Calu3 (cell line): ENCODE measurements around the gene CALY. TPM values are rescaled to one million over a fixed set of nuclear protein-coding genes. Genes with fewer than 3 reads are reported as not detected.

Source experiments
- BruUV-seq: library from RNA; stranded (reverse); fragments of 400-500 nt; replicated peaks from 2 replicates; lab custom pipeline; 2021; lab: Mats Ljungman, UMichigan
- CTCF ChIA-PET: fragments of 300-600 bp; sonication (Branson Sonifier 250); formaldehyde crosslinking; loops from one replicate; lab custom pipeline; 2022; ENCODE audit warnings: antibody characterized with exemption; lab: Charles Lee
- DNase-seq: peaks from one replicate; pipeline ENCODE4 v3.0.0; 2022
- H3K27ac Mint-ChIP-seq: one replicate; pipeline ENCODE4 v1.8.0; 2022; ENCODE audit warnings: mixed read lengths; ENCODE audit not compliant: unreplicated experiment
- H3K27me3 Mint-ChIP-seq: one replicate; pipeline ENCODE4 v1.8.0; 2022; ENCODE audit warnings: mixed read lengths; ENCODE audit not compliant: unreplicated experiment
- H3K36me3 Mint-ChIP-seq: one replicate; pipeline ENCODE4 v1.8.0; 2022; ENCODE audit warnings: mild to moderate bottlenecking, moderate library complexity, mixed read lengths; ENCODE audit not compliant: insufficient read depth, unreplicated experiment
- H3K4me1 Mint-ChIP-seq: one replicate; pipeline ENCODE4 v1.8.0; 2022; ENCODE audit warnings: mild to moderate bottlenecking, low read depth, mixed read lengths; ENCODE audit not compliant: unreplicated experiment
- H3K4me3 Mint-ChIP-seq: one replicate; pipeline ENCODE4 v1.8.0; 2022; ENCODE audit warnings: mild to moderate bottlenecking, low read depth, moderate library complexity, mixed read lengths; ENCODE audit not compliant: unreplicated experiment
- H3K9me3 Mint-ChIP-seq: one replicate; pipeline ENCODE4 v1.8.0; 2022; ENCODE audit warnings: low read depth, mixed read lengths; ENCODE audit not compliant: unreplicated experiment
- intact Hi-C: fragments of 100-400 bp; cut with micrococcal nuclease; formaldehyde crosslinking; loops from one replicate; pipeline ENCODE4 v1.10.0; 2022; ENCODE audit not compliant: unreplicated experiment
- total RNA-seq: library from RNA; stranded (reverse); gene quantifications from 2 replicates; pipeline ENCODE4 v1.2.3, GENCODE V29; 2022
- TF ChIP-seq, protein P1 (sequence below): fragments of 200-600 bp; IDR thresholded peaks from one replicate; pipeline ENCODE4 v1.8.0; 2022; ENCODE audit warnings: antibody characterized with exemption; ENCODE audit not compliant: unreplicated experiment

The CALY gene
- total RNA-seq, 1 experiment from 2014 or later = not detected

DNA sequence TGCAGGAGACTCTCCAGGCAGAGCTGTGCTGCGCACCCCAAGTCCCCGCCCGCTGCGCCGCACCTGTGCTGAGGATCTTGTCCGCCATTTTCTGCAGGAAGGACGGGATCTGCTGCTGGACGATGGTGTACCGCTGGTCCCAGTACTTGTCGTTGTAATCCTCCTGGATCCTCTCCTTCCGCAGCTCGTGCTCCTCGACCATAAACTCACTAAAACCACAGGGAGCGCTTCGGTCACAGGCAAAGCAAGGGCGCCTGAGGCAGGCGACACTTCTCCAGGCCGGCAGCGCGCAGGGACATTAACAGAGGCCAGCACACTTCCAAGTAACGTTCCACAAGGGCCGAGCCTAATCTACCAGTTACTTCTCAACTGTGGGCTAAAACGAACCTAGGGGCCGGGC lies 46.9 kb downstream of the CALY start:
- BruUV-seq = no TSS peak
- CTCF ChIA-PET = no interaction called here
- intact Hi-C loops = no loop called here
- TF ChIP-seq, protein P1, sequence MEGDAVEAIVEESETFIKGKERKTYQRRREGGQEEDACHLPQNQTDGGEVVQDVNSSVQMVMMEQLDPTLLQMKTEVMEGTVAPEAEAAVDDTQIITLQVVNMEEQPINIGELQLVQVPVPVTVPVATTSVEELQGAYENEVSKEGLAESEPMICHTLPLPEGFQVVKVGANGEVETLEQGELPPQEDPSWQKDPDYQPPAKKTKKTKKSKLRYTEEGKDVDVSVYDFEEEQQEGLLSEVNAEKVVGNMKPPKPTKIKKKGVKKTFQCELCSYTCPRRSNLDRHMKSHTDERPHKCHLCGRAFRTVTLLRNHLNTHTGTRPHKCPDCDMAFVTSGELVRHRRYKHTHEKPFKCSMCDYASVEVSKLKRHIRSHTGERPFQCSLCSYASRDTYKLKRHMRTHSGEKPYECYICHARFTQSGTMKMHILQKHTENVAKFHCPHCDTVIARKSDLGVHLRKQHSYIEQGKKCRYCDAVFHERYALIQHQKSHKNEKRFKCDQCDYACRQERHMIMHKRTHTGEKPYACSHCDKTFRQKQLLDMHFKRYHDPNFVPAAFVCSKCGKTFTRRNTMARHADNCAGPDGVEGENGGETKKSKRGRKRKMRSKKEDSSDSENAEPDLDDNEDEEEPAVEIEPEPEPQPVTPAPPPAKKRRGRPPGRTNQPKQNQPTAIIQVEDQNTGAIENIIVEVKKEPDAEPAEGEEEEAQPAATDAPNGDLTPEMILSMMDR = no peak
- Mint-ChIP-seq H3K4me3 (no peak overlapping the region), H3K36me3 (peaks cover 47% of the 10 kb centered on the region), H3K9me3 (no peaks in the 10 kb centered on the region), H3K4me1 (no peaks in the 10 kb centered on the region), H3K27me3 (no peaks in the 10 kb centered on the region), H3K27ac (no peak overlapping the region)
- no peak for DNase-seq

DNA sequence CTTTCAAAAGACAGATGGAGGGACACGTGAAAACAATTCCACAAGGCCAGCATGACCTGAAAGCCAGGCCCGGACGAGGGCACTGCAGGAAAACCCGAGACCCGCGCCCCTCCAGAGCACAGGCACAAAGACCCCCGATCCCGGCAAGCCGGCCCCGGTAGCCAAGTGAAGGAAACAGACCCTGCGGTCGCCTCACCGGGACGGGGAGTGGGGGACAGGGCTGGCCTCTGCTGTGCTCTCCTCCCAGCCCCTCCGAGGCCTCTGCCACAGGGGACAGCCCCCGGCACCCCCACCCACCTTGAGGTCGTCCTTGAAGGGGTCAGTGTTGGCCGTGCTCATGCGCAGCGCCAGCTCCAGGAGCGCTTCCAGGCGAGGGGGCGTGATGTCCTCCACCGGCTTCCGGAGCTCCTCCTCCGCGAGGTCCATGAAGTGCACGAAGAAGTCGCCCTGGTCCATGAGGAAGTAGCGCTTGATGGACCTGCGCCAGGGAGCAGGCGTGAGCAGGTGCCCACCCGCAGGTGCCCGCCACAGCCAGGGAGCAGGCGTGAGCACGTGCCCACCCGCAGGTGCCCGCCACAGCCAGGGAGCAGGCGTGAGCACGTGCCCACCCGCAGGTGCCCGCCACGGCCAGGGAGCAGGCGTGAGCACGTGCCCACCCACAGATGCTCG lies 48.7 kb downstream of the CALY start:
- BruUV-seq = no TSS peak
- no peak for DNase-seq
- no peaks in the 10 kb centered on the region for H3K27me3 Mint-ChIP-seq
- intact Hi-C loops = no loop called here
- no peaks in the 10 kb centered on the region for H3K9me3 Mint-ChIP-seq
- no peaks in the 10 kb centered on the region for H3K4me1 Mint-ChIP-seq
- CTCF ChIA-PET = no interaction called here
- no peak overlapping the region for H3K4me3 Mint-ChIP-seq
- peaks cover 49% of the 10 kb centered on the region for H3K36me3 Mint-ChIP-seq
- H3K27ac Mint-ChIP-seq = no peak overlapping the region
- TF ChIP-seq, protein P1 = no peak

DNA sequence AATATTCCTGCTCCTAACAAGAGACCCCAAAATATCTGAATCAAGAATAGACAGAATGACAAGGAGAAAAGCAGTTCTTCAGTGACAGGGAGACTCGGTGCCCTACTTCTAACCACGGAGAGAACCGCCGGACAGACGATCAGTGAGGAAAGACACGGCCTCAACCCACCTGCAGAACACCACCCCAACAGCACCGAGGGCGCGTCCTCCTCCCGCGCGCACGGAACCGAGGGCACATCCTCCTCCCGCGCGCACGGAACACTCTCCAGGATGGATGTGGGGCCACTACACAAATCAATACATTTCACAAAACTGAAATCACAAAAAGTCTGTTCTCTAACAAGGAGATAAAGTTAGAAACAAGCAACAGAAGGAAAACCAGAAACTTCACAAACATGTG lies 50.3 kb downstream of the CALY start:
- Mint-ChIP-seq H3K36me3 (peaks cover 43% of the 10 kb centered on the region), H3K4me3 (no peak overlapping the region), H3K27me3 (no peaks in the 10 kb centered on the region), H3K27ac (no peak overlapping the region), H3K4me1 (no peaks in the 10 kb centered on the region), H3K9me3 (no peaks in the 10 kb centered on the region)
- TF ChIP-seq, protein P1 = no peak
- intact Hi-C loops = no loop called here
- no peak for DNase-seq
- no TSS peak for BruUV-seq
- CTCF ChIA-PET = no interaction called here

DNA sequence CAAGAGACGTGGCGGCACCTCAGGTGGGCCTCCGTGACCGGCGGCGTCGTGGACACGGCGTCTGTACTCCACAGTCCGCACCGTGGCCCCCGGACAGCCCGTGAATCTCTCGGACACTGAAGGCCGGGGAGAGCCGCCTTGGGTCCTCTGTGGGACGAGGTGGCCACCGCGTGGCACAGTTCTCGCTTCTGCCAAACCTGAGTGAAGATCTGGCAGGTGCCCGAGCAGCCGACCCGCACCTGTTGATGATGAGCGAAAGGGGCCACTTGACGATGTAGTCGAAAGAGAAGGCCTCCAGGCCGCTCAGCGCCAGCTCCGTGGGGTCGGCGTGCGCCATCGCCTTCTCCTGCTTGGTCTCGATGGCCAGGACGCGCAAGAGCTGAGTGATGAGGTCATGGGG lies 51.5 kb downstream of the CALY start:
- TF ChIP-seq, protein P1 = no peak
- no TSS peak for BruUV-seq
- H3K9me3 Mint-ChIP-seq = no peaks in the 10 kb centered on the region
- no peak for DNase-seq
- CTCF ChIA-PET = no interaction called here
- H3K4me1 Mint-ChIP-seq = no peaks in the 10 kb centered on the region
- H3K27me3 Mint-ChIP-seq = no peaks in the 10 kb centered on the region
- no peak overlapping the region for H3K27ac Mint-ChIP-seq
- H3K4me3 Mint-ChIP-seq = no peak overlapping the region
- H3K36me3 Mint-ChIP-seq = peaks cover 38% of the 10 kb centered on the region
- intact Hi-C loops = no loop called here
